Renal pelvis (tissue), 4 donors: ENCODE results near the gene HAUS2. TPM values are rescaled to one million over a fixed set of nuclear protein-coding genes. Genes with fewer than 3 reads are reported as not detected.

Experiments
- DNase-seq: peaks from one replicate; pipeline ENCODE4 v3.0.0-alpha.2; 2013
- polyA plus RNA-seq, 3 donors: library from polyadenylated mRNA; unstranded; fragments of 120-200 nt; gene quantifications; one replicate each; pipeline ENCODE4 v1.2.1, GENCODE V29; 2013; ENCODE audit not compliant: insufficient read length in 3 of 3

HAUS2 gene
- polyA plus RNA-seq, 3 donors = 18.2 to 23.5 (median 21.6) TPM

DNA sequence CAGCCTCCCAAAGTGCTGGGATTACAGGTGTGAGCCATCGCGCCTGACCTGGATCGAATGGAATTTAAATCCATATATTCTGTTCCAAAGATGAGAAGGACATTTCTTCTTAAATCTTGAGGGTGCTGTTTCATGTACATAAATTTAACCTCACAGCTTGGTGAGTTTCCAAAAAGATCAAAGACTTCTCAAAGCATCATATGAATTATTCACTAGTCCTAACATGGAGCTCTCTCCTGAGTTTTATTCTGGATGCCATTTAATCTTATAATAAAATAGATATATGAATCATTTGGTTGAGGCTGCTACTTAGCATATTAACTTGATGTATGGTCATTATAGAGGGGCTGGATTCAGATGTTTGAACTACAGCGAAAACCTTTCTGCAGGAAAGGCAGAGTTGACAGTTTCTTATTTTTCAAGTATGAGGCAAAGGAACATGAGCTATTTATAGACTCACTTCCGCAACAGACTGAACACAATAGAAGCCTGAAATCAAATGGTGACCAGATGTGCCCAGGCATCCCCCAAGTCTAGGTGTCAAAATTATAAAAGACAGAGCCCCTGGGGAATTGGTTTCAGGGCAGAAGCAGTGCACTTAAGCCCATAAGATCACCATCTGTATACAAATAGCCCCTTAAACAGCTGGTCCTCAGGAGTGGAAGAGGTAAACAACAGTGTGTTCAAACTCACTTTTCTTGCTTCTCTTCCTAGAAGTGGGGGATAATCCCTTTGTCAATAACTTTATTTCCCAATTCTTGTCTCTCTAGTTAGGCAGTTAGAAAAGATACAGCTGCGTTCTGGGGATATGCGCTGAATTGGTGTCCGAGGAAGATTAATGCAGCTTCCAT is 56.5 kb downstream of the HAUS2 start:
- DNase-seq = no peak

DNA sequence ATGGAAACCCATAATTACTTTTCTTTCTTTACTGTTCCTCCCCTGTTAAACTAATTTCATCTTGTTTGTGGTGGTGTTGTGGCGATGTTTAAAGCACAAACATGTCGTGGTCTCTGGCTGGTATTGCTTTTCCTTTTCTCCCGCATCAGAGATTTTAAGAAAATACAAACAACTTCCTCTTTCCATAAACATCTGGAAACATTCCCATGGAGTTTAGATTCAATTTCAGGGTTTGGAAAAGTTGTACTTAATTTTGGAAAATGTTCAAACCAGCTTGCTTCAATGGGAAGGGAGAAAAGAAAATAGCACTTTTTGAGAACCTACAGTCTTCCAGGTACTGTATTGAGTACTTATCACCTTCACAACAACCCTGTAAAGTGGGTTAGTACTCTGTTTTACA is 57.2 kb downstream of the HAUS2 start:
- DNase-seq = no peak

GRCh38 chr15:42608110-42608531 is 59.5 kb downstream of the HAUS2 start:
- DNase-seq = no peak

DNA sequence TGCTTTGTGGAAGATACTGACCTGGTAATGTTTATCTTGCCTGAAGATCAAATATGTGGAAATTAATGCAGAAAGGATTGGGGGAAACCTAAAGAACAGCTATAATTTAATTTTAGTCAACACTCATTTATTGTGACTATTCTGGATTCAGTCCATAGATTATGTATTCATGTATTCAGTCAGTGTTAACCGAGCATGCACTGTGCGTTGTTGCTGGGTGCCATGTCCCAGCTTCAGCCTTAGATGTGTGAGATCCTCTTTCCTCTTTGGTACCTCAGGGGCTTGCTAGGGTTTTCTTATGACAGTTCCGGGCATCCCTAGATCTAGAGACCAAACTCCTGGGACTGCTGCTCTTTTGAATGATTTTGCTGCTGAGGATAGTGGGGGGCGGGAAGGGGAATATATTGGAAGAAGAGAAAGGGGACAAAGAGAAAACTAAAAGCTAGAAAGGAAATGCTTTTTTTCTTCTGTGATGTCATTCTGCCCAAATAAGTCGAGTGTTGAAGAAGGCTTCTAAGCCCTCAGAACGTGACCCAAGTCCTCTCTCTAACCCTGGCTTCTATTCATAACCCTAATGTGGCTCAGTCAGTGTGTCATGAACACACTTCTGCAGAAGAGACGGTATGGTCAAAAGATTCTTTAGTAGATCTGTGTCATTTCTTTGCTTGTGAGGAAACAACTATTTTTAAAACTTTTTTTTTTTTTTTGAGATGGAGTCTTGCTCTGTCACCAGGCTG is 60.3 kb downstream of the HAUS2 start:
- DNase-seq = no peak

- no peak for DNase-seq
These were observed 62.9 kb downstream of the HAUS2 start for GRCh38 chr15:42611532-42611931.

DNA sequence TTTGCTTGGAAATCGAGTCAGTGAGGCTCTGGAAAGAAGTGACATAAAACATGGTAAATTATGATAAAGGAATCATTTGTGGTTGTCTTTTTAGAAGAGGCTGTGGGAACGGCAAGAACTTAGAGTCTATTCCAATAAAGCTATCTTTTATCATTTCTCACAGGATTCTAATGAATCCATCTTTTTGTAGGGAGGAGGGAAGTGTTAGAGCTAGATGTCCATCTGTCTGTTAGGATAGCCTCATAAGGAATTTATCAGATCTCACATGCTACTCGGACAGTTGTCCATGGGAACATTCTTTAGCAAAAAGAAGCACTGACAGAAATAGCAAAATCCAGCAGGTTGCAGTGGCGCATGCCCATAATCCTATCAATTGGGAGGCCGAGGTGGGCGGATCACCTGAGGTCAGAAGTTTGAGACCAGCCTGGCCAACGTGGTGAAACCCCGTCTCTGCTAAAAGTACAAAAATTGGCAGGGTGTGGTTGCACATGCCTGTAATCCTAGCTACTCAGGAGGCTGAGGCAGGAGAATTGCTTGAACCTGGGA is 63.8 kb downstream of the HAUS2 start:
- no peak for DNase-seq

DNA sequence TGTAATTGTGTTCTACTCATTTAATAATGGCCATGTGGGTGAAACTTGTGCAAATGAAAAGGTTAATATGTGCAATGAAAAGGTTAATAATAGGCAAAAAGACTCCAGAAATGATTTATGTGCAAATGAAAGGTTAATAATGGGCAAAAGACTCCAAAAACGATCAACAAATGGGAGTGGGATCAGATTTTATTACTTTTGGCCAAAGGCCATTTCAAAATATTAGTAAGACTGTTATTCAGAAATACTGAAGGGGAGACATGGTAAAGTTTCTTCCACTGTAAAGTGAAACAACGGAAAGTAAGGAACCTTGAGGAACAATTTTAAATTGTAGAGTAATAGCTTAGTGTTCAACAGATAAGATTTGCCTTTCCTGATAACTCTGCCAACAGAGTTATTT is 67.5 kb downstream of the HAUS2 start:
- no peak for DNase-seq

Other genes starting within 250 kb of the HAUS2 start
- 10 to 100 TPM; 28.7 to 37.7 (median 33.0) TPM for gene CAPN3, start 189.3 kb upstream of the HAUS2 start, polyA plus RNA-seq
- gene ZNF106, start 57.7 kb upstream of the HAUS2 start, polyA plus RNA-seq = 10 to 100 TPM; 40.6 to 57.9 (median 48.1) TPM
- gene SNAP23, start 53.2 kb upstream of the HAUS2 start, polyA plus RNA-seq = 100 to 1,000 TPM in 1 of 3 donors, 10 to 100 TPM in 2; 91.6 to 123 (median 92.3) TPM
- 10 to 100 TPM; 20.3 to 27.2 (median 24.2) TPM for gene LRRC57, start within 50 bp of the HAUS2 start, polyA plus RNA-seq
- 10 to 100 TPM in 2 of 3 donors, 1 to 10 TPM in 1; 7.7 to 13.4 (median 13.4) TPM for gene STARD9, start 26.8 kb downstream of the HAUS2 start, polyA plus RNA-seq
- 10 to 100 TPM; 17.3 to 27.4 (median 20.8) TPM for gene CDAN1, start 188.3 kb downstream of the HAUS2 start, polyA plus RNA-seq